ENCODE measurements around the gene C2orf42. TPM values are rescaled to one million over a fixed set of nuclear protein-coding genes. Genes with fewer than 3 reads are reported as not detected.
"Not testable (repeated sequence)": the region's sequence is repeated elsewhere in the genome, so short reads cannot be mapped to it uniquely, and the experiment has no call there.

C2orf42 gene
- total and polyA plus RNA-seq, 2 donors from 2014 or later = 11.8 to 20.0 TPM

GRCh38 chr2:70188460-70188859 lies 2.4 kb downstream of the C2orf42 start:
- H3K4me1 ChIP-seq (ENCODE audit: control insufficient read depth in 2 of 3, insufficient read depth in 2 of 3, low read depth in 1 of 3, low read length in 3 of 3) = peaks cover 0 to 5% (median 2%) of the 10 kb centered on the region in 3 donors
- peak overlapping the region in 1 of 2 donors; percentile 32 for H3K27ac ChIP-seq (ENCODE audit: low read depth in 2 of 2, low read length in 2 of 2)
- no peaks in the 10 kb centered on the region for H3K9me3 ChIP-seq (ENCODE audit: control insufficient read depth in 2 of 3, insufficient read depth in 1 of 3, low read length in 3 of 3)
- intact Hi-C loops (cut with DNase I) = no loop called here
- peak overlapping the region in 1 of 3 donors; percentile 8 for H3K4me3 ChIP-seq (ENCODE audit: low read length in 3 of 3)
- no peaks in the 10 kb centered on the region for H3K36me3 ChIP-seq (ENCODE audit: control insufficient read depth in 2 of 3, insufficient read depth in 3 of 3, low read length in 3 of 3)
- no peak for TF ChIP-seq CTCF (IDR thresholded peaks at IDR 0.05; ENCODE audit: borderline replicate concordance, extremely low read depth, insufficient read depth)
- no peak for DNase-seq
- no peak overlapping the region for H3K9ac ChIP-seq (ENCODE audit: low read length in 3 of 3)
- no peak for FAIRE-seq
- no peaks in the 10 kb centered on the region for H3K27me3 ChIP-seq (ENCODE audit: control insufficient read depth, insufficient read depth, low read length)

GRCh38 chr2:70187170-70187569 lies 3.6 kb downstream of the C2orf42 start:
- H3K9me3 ChIP-seq (ENCODE audit: control insufficient read depth in 2 of 3, insufficient read depth in 1 of 3, low read length in 3 of 3); H3K9ac ChIP-seq (ENCODE audit: low read length in 3 of 3); H3K4me1 ChIP-seq (ENCODE audit: control insufficient read depth in 2 of 3, insufficient read depth in 2 of 3, low read depth in 1 of 3, low read length in 3 of 3); H3K4me3 ChIP-seq (ENCODE audit: low read length in 3 of 3); FAIRE-seq; H3K27ac ChIP-seq (ENCODE audit: low read depth in 2 of 2, low read length in 2 of 2); DNase-seq; intact Hi-C loops (cut with DNase I); H3K36me3 ChIP-seq (ENCODE audit: control insufficient read depth in 2 of 3, insufficient read depth in 3 of 3, low read length in 3 of 3); H3K27me3 ChIP-seq (ENCODE audit: control insufficient read depth, insufficient read depth, low read length): not testable (repeated sequence)

GRCh38 chr2:70182689-70183088 lies 8.1 kb downstream of the C2orf42 start:
- FAIRE-seq (no peak), DNase-seq (no peak)
- no peaks in the 10 kb centered on the region for H3K9me3 ChIP-seq (ENCODE audit: control insufficient read depth in 2 of 3, insufficient read depth in 1 of 3, low read length in 3 of 3)
- H3K9ac ChIP-seq (ENCODE audit: low read length in 3 of 3) = no peak overlapping the region
- no peak overlapping the region for H3K4me3 ChIP-seq (ENCODE audit: low read length in 3 of 3)
- intact Hi-C loops (cut with DNase I) = no loop called here
- TF ChIP-seq CTCF (IDR thresholded peaks at IDR 0.05; ENCODE audit: borderline replicate concordance, extremely low read depth, insufficient read depth) = no peak
- H3K4me1 ChIP-seq (ENCODE audit: control insufficient read depth in 2 of 3, insufficient read depth in 2 of 3, low read depth in 1 of 3, low read length in 3 of 3) = no peaks in the 10 kb centered on the region
- H3K36me3 ChIP-seq (ENCODE audit: control insufficient read depth in 2 of 3, insufficient read depth in 3 of 3, low read length in 3 of 3) = peaks cover 0 to 17% (median 9%) of the 10 kb centered on the region in 3 donors
- no peak overlapping the region for H3K27ac ChIP-seq (ENCODE audit: low read depth in 2 of 2, low read length in 2 of 2)
- H3K27me3 ChIP-seq (ENCODE audit: control insufficient read depth, insufficient read depth, low read length) = no peaks in the 10 kb centered on the region

GRCh38 chr2:70181363-70181956 lies 9.4 kb downstream of the C2orf42 start:
- Histone ChIP-seq H3K4me1 (ENCODE audit: control insufficient read depth in 2 of 3, insufficient read depth in 2 of 3, low read depth in 1 of 3, low read length in 3 of 3) (no peaks in the 10 kb centered on the region), H3K9me3 (ENCODE audit: control insufficient read depth in 2 of 3, insufficient read depth in 1 of 3, low read length in 3 of 3) (no peaks in the 10 kb centered on the region), H3K27ac (ENCODE audit: low read depth in 2 of 2, low read length in 2 of 2) (no peak overlapping the region), H3K4me3 (ENCODE audit: low read length in 3 of 3) (no peak overlapping the region), H3K27me3 (ENCODE audit: control insufficient read depth, insufficient read depth, low read length) (no peaks in the 10 kb centered on the region), H3K9ac (ENCODE audit: low read length in 3 of 3) (no peak overlapping the region), H3K36me3 (ENCODE audit: control insufficient read depth in 2 of 3, insufficient read depth in 3 of 3, low read length in 3 of 3) (peaks cover 0 to 17% (median 11%) of the 10 kb centered on the region in 3 donors)
- no peak for FAIRE-seq
- intact Hi-C loops (cut with DNase I) = no loop called here
- TF ChIP-seq CTCF (IDR thresholded peaks at IDR 0.05; ENCODE audit: borderline replicate concordance, extremely low read depth, insufficient read depth) = no peak
- no peak for DNase-seq

All from kidney (tissue), 14 donors.